Measurements from ENCODE around the gene LUM.

Gene LUM

GRCh38 chr12:91099341-91099740 lies 12.0 kb downstream of the LUM start:
- Histone ChIP-seq H3K27me3 (no peaks in the 10 kb centered on the region), H3K4me3 (no peak overlapping the region), H3K36me3 (no peaks in the 10 kb centered on the region), H3K4me1 (peaks cover 0 to 12% (median 0%) of the 10 kb centered on the region in 4 donors), H3K9me3 (peaks cover 0 to 3% (median 0%) of the 10 kb centered on the region in 3 donors), H3K27ac (peak overlapping the region; percentile 2 to 34)
- no peak for TF ChIP-seq CTCF (IDR thresholded peaks at IDR 0.05)
- DNase-seq: no peak
- intact Hi-C loops (cut with DNase I; ENCODE audit: low total_unique reads): no loop called here

GRCh38 chr12:91098941-91099340 lies 12.4 kb downstream of the LUM start:
- no peaks in the 10 kb centered on the region for H3K27me3 ChIP-seq
- no peak overlapping the region for H3K4me3 ChIP-seq
- DNase-seq: peak; percentile 52 to 69
- no peak for TF ChIP-seq CTCF (IDR thresholded peaks at IDR 0.05)
- intact Hi-C loops (cut with DNase I; ENCODE audit: low total_unique reads): no loop called here
- H3K27ac ChIP-seq: peak overlapping the region; percentile 2 to 34
- H3K36me3 ChIP-seq: no peaks in the 10 kb centered on the region
- H3K4me1 ChIP-seq: peaks cover 0 to 12% (median 0%) of the 10 kb centered on the region in 4 donors
- peaks cover 0 to 3% (median 0%) of the 10 kb centered on the region in 3 donors for H3K9me3 ChIP-seq

- H3K27me3 ChIP-seq: no peaks in the 10 kb centered on the region
- H3K4me3 ChIP-seq: no peak overlapping the region
- peaks cover 0 to 12% (median 0%) of the 10 kb centered on the region in 4 donors for H3K4me1 ChIP-seq
- intact Hi-C loops (cut with DNase I; ENCODE audit: low total_unique reads): no loop called here
- TF ChIP-seq CTCF (IDR thresholded peaks at IDR 0.05): no peak
- peaks cover 0 to 3% (median 0%) of the 10 kb centered on the region in 3 donors for H3K9me3 ChIP-seq
- no peaks in the 10 kb centered on the region for H3K36me3 ChIP-seq
- H3K27ac ChIP-seq: peak overlapping the region; percentile 2 to 29
- no peak for DNase-seq
Observed at GRCh38 chr12:91098461-91098860, 12.8 kb downstream of the LUM start.

GRCh38 chr12:91094957-91095356 lies 16.3 kb downstream of the LUM start:
- Histone ChIP-seq H3K27ac (no peak overlapping the region), H3K4me1 (peaks cover 0 to 12% (median 0%) of the 10 kb centered on the region in 4 donors), H3K4me3 (no peak overlapping the region), H3K27me3 (no peaks in the 10 kb centered on the region), H3K36me3 (no peaks in the 10 kb centered on the region), H3K9me3 (peaks cover 0 to 3% (median 3%) of the 10 kb centered on the region in 3 donors)
- no peak for TF ChIP-seq CTCF (IDR thresholded peaks at IDR 0.05)
- DNase-seq: no peak
- intact Hi-C loops (cut with DNase I; ENCODE audit: low total_unique reads): no loop called here

GRCh38 chr12:91094032-91094662 lies 17.1 kb downstream of the LUM start:
- Histone ChIP-seq H3K36me3 (no peaks in the 10 kb centered on the region), H3K27me3 (no peaks in the 10 kb centered on the region), H3K27ac (no peak overlapping the region), H3K4me3 (no peak overlapping the region), H3K9me3 (peaks cover 0 to 6% (median 3%) of the 10 kb centered on the region in 3 donors), H3K4me1 (peaks cover 0 to 9% (median 0%) of the 10 kb centered on the region in 4 donors)
- DNase-seq: no peak
- no peak for TF ChIP-seq CTCF (IDR thresholded peaks at IDR 0.05)
- intact Hi-C loops (cut with DNase I; ENCODE audit: low total_unique reads): no loop called here
